SIG-M5 (cell line): ENCODE measurements around the gene DAZ1.
"Not testable (repeated sequence)": the region's sequence is repeated elsewhere in the genome, so short reads cannot be mapped to it uniquely, and the experiment has no call there.

ENCODE experiments used
- DNase-seq: peaks from one replicate; lab custom pipeline; 2025; lab: John Stamatoyannopoulos, UW

Gene DAZ1, protein sequence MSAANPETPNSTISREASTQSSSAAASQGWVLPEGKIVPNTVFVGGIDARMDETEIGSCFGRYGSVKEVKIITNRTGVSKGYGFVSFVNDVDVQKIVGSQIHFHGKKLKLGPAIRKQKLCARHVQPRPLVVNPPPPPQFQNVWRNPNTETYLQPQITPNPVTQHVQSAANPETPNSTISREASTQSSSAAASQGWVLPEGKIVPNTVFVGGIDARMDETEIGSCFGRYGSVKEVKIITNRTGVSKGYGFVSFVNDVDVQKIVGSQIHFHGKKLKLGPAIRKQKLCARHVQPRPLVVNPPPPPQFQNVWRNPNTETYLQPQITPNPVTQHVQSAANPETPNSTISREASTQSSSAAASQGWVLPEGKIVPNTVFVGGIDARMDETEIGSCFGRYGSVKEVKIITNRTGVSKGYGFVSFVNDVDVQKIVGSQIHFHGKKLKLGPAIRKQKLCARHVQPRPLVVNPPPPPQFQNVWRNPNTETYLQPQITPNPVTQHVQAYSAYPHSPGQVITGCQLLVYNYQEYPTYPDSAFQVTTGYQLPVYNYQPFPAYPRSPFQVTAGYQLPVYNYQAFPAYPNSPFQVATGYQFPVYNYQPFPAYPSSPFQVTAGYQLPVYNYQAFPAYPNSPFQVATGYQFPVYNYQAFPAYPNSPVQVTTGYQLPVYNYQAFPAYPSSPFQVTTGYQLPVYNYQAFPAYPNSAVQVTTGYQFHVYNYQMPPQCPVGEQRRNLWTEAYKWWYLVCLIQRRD

DNA sequence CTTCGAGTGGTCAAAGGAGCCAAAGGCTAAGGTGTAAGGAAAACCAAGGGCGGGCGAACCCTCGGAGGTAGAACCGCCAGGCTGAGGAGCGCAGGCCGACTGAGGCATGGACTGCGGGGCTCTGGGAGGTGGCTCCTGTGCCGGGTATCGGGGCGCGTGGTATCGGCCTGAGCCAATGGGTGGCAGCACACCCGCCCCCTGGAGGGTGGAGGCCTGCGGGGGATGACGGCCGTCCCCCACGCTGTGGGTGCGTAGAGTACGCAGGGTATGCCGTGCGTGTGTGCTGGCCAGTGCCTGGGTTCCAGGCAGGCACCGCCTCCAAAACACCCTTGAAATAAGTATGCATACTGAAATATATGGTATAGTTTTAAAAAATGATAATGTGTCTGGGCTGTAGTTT is at the start of gene DAZ1:
Gene DAZ1, minus strand, starts transcription at position 101 of the 400 bp plus-strand sequence. CDS start 208 bp downstream, outside the sequence.
- not testable (repeated sequence) for DNase-seq

DNA sequence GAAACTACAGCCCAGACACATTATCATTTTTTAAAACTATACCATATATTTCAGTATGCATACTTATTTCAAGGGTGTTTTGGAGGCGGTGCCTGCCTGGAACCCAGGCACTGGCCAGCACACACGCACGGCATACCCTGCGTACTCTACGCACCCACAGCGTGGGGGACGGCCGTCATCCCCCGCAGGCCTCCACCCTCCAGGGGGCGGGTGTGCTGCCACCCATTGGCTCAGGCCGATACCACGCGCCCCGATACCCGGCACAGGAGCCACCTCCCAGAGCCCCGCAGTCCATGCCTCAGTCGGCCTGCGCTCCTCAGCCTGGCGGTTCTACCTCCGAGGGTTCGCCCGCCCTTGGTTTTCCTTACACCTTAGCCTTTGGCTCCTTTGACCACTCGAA is 20.4 kb upstream of the DAZ1 start, which contains the start of gene DAZ2:
Gene DAZ2, plus strand, starts transcription at position 301 of the 400 bp plus-strand sequence. CDS start 208 bp downstream, outside the sequence.
- DNase-seq, result not testable (repeated sequence)

DNA sequence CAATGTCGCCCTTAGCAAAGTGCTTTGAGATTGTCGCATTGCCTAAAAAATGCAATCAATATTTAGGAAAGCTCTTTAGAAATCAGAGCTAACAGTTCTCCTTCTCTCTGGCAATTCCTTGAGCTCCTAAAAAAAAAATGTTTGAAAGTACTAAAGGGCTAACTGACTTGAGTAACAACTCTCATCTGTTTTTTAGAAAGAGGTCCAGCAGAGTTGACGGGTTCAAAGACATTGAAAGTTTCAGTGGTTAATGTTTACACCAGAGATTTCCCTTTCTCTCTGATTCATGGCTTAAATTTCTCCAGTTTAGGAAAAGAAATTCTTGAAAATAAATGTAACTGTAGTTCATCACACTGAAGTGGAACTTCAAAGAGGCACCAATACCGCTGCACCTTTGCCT is 11.9 kb upstream of the DAZ1 start:
- not testable (repeated sequence) for DNase-seq

DNA sequence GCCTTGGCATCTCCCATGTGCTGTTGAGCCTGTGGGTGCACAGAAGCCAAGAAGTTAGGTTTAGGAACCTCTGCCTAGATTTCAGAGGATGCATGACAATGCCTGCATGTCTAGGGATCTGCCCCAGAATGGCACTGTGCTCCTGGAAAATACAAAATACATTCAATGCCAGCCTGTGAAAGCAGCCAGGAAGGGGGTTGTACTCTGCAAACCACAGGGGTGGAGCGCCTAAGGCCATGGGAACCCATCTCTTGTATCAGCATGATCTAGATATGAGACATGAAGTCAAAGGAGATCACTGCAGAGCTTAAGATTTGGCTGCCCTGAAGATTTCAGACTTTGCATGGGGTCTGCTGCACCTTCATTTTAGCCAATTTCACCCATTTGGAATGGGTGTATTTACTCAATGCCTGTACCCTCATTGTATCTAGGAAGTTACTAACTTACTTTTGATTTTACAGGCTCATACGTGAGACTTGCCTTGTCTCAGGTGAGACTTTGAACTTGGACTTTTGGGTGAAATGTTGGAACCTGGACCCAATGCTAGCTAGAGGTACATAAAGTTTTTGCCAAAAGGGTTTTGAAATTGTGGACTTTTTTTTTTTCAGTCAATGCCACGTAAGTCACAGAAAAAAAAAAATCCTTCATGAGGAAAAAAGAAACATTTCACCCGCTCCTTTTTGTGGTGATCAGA is 11.1 kb upstream of the DAZ1 start:
- DNase-seq, result not testable (repeated sequence)

DNA sequence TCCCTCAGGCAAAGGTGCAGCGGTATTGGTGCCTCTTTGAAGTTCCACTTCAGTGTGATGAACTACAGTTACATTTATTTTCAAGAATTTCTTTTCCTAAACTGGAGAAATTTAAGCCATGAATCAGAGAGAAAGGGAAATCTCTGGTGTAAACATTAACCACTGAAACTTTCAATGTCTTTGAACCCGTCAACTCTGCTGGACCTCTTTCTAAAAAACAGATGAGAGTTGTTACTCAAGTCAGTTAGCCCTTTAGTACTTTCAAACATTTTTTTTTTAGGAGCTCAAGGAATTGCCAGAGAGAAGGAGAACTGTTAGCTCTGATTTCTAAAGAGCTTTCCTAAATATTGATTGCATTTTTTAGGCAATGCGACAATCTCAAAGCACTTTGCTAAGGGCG is 8.6 kb upstream of the DAZ1 start:
- DNase-seq, result not testable (repeated sequence)
